HG03159 (cell line): ENCODE results near the gene SHF.

ENCODE experiments used
- ATAC-seq: cut with Tn5 transposase; IDR thresholded peaks from one replicate; pipeline ENCODE4 v1.9.1; 2021; ENCODE audit warnings: mild to moderate bottlenecking, moderate library complexity; ENCODE audit not compliant: unreplicated experiment

The SHF gene

GRCh38 chr15:45169608-45170480 lies 17.9 kb downstream of the SHF start:
- no peak for ATAC-seq

- ATAC-seq, result no peak
Measured at GRCh38 chr15:45168751-45169551, 18.8 kb downstream of the SHF start.

- no peak for ATAC-seq
Measured at GRCh38 chr15:45168286-45168685, 19.5 kb downstream of the SHF start.

- ATAC-seq, result no peak
Measured at GRCh38 chr15:45167631-45168205, 20.0 kb downstream of the SHF start.

- peak; percentile 90 for ATAC-seq
Measured at GRCh38 chr15:45166834-45167630, 20.7 kb downstream of the SHF start.

GRCh38 chr15:45165536-45165935 lies 22.2 kb downstream of the SHF start:
- ATAC-seq, result no peak

- no peak for ATAC-seq
Measured at GRCh38 chr15:45164914-45165313, 22.9 kb downstream of the SHF start.

GRCh38 chr15:45163508-45163856 lies 24.3 kb downstream of the SHF start:
- no peak for ATAC-seq

- peak; percentile 42 for ATAC-seq
Measured at GRCh38 chr15:45162771-45163507, 24.8 kb downstream of the SHF start.

GRCh38 chr15:45161666-45162065 lies 26.1 kb downstream of the SHF start:
- ATAC-seq, result no peak

GRCh38 chr15:45157974-45158373 lies 29.8 kb downstream of the SHF start:
- ATAC-seq, result no peak

- ATAC-seq, result no peak
Measured at GRCh38 chr15:45156744-45157455, 30.9 kb downstream of the SHF start.

GRCh38 chr15:45155739-45156138 lies 32.0 kb downstream of the SHF start:
- no peak for ATAC-seq

- no peak for ATAC-seq
Measured at GRCh38 chr15:45151998-45152828, 35.6 kb downstream of the SHF start.

- ATAC-seq, result no peak
Measured at GRCh38 chr15:45150997-45151396, 36.8 kb downstream of the SHF start.

GRCh38 chr15:45150481-45150880 lies 37.3 kb downstream of the SHF start:
- no peak for ATAC-seq

GRCh38 chr15:45149060-45149459 lies 38.7 kb downstream of the SHF start:
- no peak for ATAC-seq
